HEK293T (cell line): Measurements from ENCODE around the gene NT5DC2.

ENCODE experiments used
- CTBP1 ChIP-seq: fragments of 450-650 bp; IDR thresholded peaks from 2 replicates; pipeline ENCODE4 v1.6.1; 2016; ENCODE audit warnings: borderline replicate concordance
- ELF4 ChIP-seq: fragments of 450-650 bp; IDR thresholded peaks from 2 replicates; pipeline ENCODE4 v1.6.1; 2017; ENCODE audit warnings: antibody characterized with exemption
- FOXA1 ChIP-seq: fragments of 450-650 bp; IDR thresholded peaks from 2 replicates; pipeline ENCODE4 v1.6.1; 2016; ENCODE audit warnings: mild to moderate bottlenecking
- FOXK2 ChIP-seq: fragments of 450-650 bp; IDR thresholded peaks from 2 replicates; pipeline ENCODE4 v1.6.1; 2016; ENCODE audit warnings: mild to moderate bottlenecking
- FOXM1 ChIP-seq: fragments of 450-650 bp; IDR thresholded peaks from 2 replicates; pipeline ENCODE4 v1.6.1; 2017; ENCODE audit warnings: mild to moderate bottlenecking, borderline replicate concordance
- HDGF ChIP-seq: fragments of 450-650 bp; IDR thresholded peaks from 2 replicates; pipeline ENCODE4 v1.6.1; 2017; ENCODE audit warnings: antibody characterized with exemption, borderline replicate concordance
- L3MBTL2 ChIP-seq: fragments of 450-650 bp; conservative IDR thresholded peaks from 2 replicates; pipeline ENCODE4 v1.6.1; 2016; ENCODE audit warnings: mild to moderate bottlenecking
- LEF1 ChIP-seq: fragments of 450-650 bp; IDR thresholded peaks from 2 replicates; pipeline ENCODE4 v1.6.1; 2017; ENCODE audit warnings: mild to moderate bottlenecking, borderline replicate concordance
- NFRKB ChIP-seq: fragments of 450-650 bp; IDR thresholded peaks from 2 replicates; pipeline ENCODE4 v1.6.1; 2016; ENCODE audit warnings: mild to moderate bottlenecking, moderate library complexity
- PKNOX1 ChIP-seq: fragments of 450-650 bp; IDR thresholded peaks from 2 replicates; pipeline ENCODE4 v1.6.1; 2016
- SP1 ChIP-seq: fragments of 450-650 bp; IDR thresholded peaks from 2 replicates; pipeline ENCODE4 v1.6.1; 2017
- SUZ12 ChIP-seq: fragments of 450-650 bp; IDR thresholded peaks from 2 replicates; pipeline ENCODE4 v1.6.1; 2016; ENCODE audit warnings: mild to moderate bottlenecking
- TARDBP ChIP-seq: fragments of 450-650 bp; IDR thresholded peaks from 2 replicates; pipeline ENCODE4 v1.6.1; 2016
- ZNF384 ChIP-seq: fragments of 450-650 bp; IDR thresholded peaks from 2 replicates; pipeline ENCODE4 v1.6.1; 2016

GRCh38 chr3:52498137-52499054 lies 35.3 kb downstream of the NT5DC2 start:
- TF ChIP-seq ELF4 (no peak), LEF1 (no peak), ZNF384 (no peak), FOXK2 (no peak), PKNOX1 (no peak), SP1 (no peak), FOXM1 (no peak), NFRKB (no peak), CTBP1 (no peak), HDGF (no peak), SUZ12 (no peak), TARDBP (no peak), FOXA1 (no peak), L3MBTL2 (no peak)
